Endothelial cell of umbilical vein (primary cell): ENCODE data around the gene GAS2L3.

Experiments
- CTCF ChIP-seq, 2 donors: IDR thresholded peaks; 1 replicate in 1 of 2; 2 replicates in 1 of 2; pipeline ENCODE4 v1.5.1; 2011; ENCODE audit warnings: low read length in 2 of 2, mild to moderate bottlenecking in 2 of 2, moderate library complexity in 2 of 2, control low read depth in 1 of 2, inconsistent platforms in 1 of 2, low read depth in 1 of 2; ENCODE audit not compliant: insufficient read depth in 1 of 2; ENCODE audit errors: extremely low read depth in 1 of 2
- EZH2 ChIP-seq: IDR thresholded peaks from 2 replicates; pipeline ENCODE4 v1.6.1; 2012; ENCODE audit warnings: borderline replicate concordance, low read depth, mild to moderate bottlenecking, moderate library complexity, low read length, inconsistent platforms; ENCODE audit not compliant: severe bottlenecking
- FOS ChIP-seq: IDR thresholded peaks from 2 replicates; pipeline ENCODE4 v1.6.1; 2011; ENCODE audit warnings: mild to moderate bottlenecking, low read length, moderate library complexity, borderline replicate concordance; ENCODE audit not compliant: insufficient read depth
- JUN ChIP-seq: IDR thresholded peaks from 2 replicates; pipeline ENCODE4 v1.6.1; 2011; ENCODE audit warnings: borderline replicate concordance, low read depth; ENCODE audit not compliant: insufficient read length, insufficient read depth
- MAX ChIP-seq: IDR thresholded peaks from 2 replicates; pipeline ENCODE4 v1.6.1; 2011; ENCODE audit not compliant: insufficient read depth, insufficient read length
- MYC ChIP-seq: IDR thresholded peaks from one replicate; pipeline ENCODE4 v1.6.1; 2011; ENCODE audit warnings: mild to moderate bottlenecking, low read depth, low read length
- POLR2A ChIP-seq: IDR thresholded peaks from 2 replicates; pipeline ENCODE4 v1.6.1; 2012; ENCODE audit warnings: low read depth, mild to moderate bottlenecking, control low read depth, low read length
- POLR2AphosphoS5 ChIP-seq: IDR thresholded peaks from 2 replicates; pipeline ENCODE4 v1.6.1; 2012; ENCODE audit warnings: low read depth, mild to moderate bottlenecking, control low read depth, low read length, moderate library complexity; ENCODE audit not compliant: insufficient read depth

GRCh38 chr12:100565987-100566545 is 7.4 kb upstream of the GAS2L3 start:
- TF ChIP-seq CTCF (IDR thresholded peaks at IDR 0.05; ENCODE audit: extremely low read depth in 1 of 2, insufficient read depth in 1 of 2, low read depth in 1 of 2, low read length in 2 of 2) = no peak
- TF ChIP-seq POLR2A = no peak
- TF ChIP-seq POLR2AphosphoS5 = no peak
- TF ChIP-seq EZH2 = no peak
- TF ChIP-seq MAX = no peak
- no peak for TF ChIP-seq FOS
- TF ChIP-seq MYC = no peak
- no peak for TF ChIP-seq JUN
